Effector memory CD4-positive, alpha-beta T cell (primary cell): ENCODE measurements around the gene CD81.
A peak's percentile ranks its signal among the peaks of the same experiment; 100 is the strongest.

ENCODE experiments used
- DNase-seq, 3 donors: peaks; one replicate each; pipeline ENCODE4 v3.0.0-alpha.2; 2020
- H3K27ac ChIP-seq: 2 replicates; pipeline ENCODE4 v1.7.0; 2013; ENCODE audit warnings: mild to moderate bottlenecking, low read length, moderate library complexity; ENCODE audit not compliant: insufficient read depth, poor library complexity, severe bottlenecking
- H3K27me3 ChIP-seq: replicated peaks from 2 replicates; pipeline ENCODE4 v1.7.0; 2013; ENCODE audit warnings: mild to moderate bottlenecking, low read length; ENCODE audit not compliant: insufficient read depth, control insufficient read depth, poor library complexity, severe bottlenecking
- H3K36me3 ChIP-seq: 2 replicates; pipeline ENCODE4 v1.7.0; 2013; ENCODE audit warnings: mild to moderate bottlenecking, low read length, moderate library complexity; ENCODE audit not compliant: control insufficient read depth, insufficient read depth
- H3K4me1 ChIP-seq: 2 replicates; pipeline ENCODE4 v1.7.0; 2013; ENCODE audit warnings: low read length, mild to moderate bottlenecking; ENCODE audit not compliant: control insufficient read depth, insufficient read depth, poor library complexity, severe bottlenecking
- H3K4me3 ChIP-seq: 2 replicates; pipeline ENCODE4 v1.7.0; 2013; ENCODE audit warnings: low read length, low read depth, mild to moderate bottlenecking; ENCODE audit not compliant: insufficient read depth, poor library complexity, severe bottlenecking
- H3K9me3 ChIP-seq: 2 replicates; pipeline ENCODE4 v1.7.0; 2013; ENCODE audit warnings: mild to moderate bottlenecking, low read length, moderate library complexity; ENCODE audit not compliant: control insufficient read depth

CD81 gene

DNA sequence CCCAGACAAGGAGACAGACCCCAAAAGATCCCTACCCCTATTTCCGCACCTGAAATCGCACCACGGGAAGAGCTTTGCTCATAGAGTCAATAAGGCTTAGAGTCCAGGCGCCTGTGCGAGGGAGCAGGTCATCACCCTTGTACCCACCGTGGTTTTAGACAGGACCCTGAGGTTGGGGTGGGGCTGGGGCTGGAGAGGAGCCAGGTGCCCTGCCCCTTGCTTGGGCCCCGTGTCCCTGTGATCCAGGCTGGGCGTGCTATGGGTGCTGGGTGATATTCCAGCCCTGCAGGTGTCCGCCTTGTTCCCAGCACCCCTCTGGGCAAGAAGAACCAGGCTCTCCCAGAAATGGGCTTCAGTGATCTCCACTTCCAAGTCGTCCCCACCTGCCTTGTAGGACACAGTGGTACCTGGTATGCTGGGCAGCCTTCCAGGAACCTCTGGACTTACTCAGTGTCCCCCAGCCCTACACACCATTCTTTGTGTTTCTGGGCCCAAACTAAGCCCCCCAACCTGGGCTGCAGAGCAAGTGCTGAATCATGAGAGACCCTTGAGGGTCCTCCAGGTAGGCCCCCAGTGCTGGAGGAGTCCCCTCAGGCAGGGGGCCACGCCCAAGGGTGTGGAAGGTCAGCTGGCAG lies 4.5 kb downstream of the CD81 start:
- Histone ChIP-seq H3K4me1 (peaks cover 42% of the 10 kb centered on the region), H3K27me3 (no peaks in the 10 kb centered on the region), H3K4me3 (no peak overlapping the region), H3K9me3 (no peaks in the 10 kb centered on the region), H3K27ac (peak overlapping the region; percentile 18), H3K36me3 (no peaks in the 10 kb centered on the region)
- no peak for DNase-seq

DNA sequence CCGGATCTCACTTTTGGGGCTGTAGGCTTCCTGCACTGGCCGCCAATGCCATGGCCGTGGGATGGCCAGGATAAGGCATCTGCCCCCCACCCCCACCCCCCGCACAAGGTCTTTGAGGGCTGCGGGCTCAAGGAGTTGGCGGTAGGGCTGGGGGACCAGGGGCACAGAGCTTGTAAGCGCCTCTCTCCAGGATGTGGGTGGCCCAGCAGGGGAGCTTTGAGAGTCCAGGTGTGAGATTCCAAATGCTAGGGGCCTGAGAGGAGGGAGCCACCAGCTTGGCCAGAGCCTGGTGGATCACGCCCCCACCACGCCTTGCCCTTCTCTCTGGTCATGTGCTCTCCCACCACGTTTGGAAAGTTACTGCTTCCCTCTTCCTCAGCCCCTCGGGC lies 5.0 kb downstream of the CD81 start:
- no peaks in the 10 kb centered on the region for H3K36me3 ChIP-seq
- no peaks in the 10 kb centered on the region for H3K9me3 ChIP-seq
- H3K27ac ChIP-seq, result no peak overlapping the region
- DNase-seq, result no peak
- no peak overlapping the region for H3K4me3 ChIP-seq
- peaks cover 43% of the 10 kb centered on the region for H3K4me1 ChIP-seq
- H3K27me3 ChIP-seq, result no peaks in the 10 kb centered on the region

- Histone ChIP-seq H3K36me3 (no peaks in the 10 kb centered on the region), H3K27ac (no peak overlapping the region), H3K9me3 (no peaks in the 10 kb centered on the region), H3K4me1 (peaks cover 51% of the 10 kb centered on the region), H3K27me3 (no peaks in the 10 kb centered on the region), H3K4me3 (no peak overlapping the region)
- DNase-seq, result no peak
These were observed 6.1 kb downstream of the CD81 start for GRCh38 chr11:2382936-2383851.

- H3K4me1 ChIP-seq, result peaks cover 50% of the 10 kb centered on the region
- H3K4me3 ChIP-seq, result no peak overlapping the region
- no peaks in the 10 kb centered on the region for H3K27me3 ChIP-seq
- no peaks in the 10 kb centered on the region for H3K36me3 ChIP-seq
- no peak overlapping the region for H3K27ac ChIP-seq
- DNase-seq, result peak; percentile 33 to 60 (median 48)
- no peaks in the 10 kb centered on the region for H3K9me3 ChIP-seq
These were observed 7.0 kb downstream of the CD81 start for GRCh38 chr11:2383852-2384804.

DNA sequence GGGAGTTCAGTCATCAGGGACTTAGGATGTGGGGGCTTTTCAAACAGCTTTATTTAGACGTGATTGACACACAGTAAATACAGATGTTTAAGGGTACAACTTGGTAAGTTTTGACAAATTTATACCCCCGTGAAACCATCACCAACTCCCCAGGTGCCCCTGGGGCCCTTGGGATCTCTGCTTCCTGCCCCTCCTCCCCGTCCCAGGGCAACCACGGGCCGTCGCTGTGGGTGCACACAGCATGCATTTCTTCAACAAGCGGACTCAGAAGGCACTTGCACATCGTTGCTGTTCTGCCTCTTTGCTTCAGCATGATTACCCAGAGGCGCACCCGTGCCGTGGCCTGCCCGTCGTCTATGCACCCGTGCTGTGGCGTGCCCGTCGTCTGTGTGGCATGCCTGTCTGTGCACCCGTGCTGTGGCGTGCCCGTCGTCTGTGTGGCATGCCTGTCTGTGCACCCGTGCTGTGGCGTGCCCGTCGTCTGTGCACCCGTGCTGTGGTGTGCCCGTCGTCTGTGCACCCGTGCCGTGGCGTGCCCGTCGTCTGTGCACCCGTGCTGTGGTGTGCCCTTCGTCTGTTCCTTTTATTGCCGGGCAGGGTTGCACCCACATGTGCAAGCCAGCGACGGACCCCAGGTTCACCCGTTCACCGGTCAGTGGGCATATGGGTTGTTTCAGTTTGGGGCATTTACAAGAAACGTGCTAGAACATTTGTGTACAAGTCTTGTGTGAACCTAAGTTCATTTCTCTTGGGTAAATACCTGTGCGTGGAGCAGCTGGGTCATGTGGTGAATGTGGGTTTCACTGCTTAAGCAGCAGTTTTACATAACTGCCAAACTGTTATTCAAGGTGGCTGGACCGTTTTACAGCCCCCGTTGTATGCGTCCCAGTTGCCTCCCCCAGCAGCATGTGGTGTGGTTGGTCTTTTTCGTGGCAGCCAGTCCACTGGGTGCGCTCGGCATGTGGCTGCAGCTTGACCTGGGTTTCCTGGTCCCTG lies 8.3 kb downstream of the CD81 start:
- Histone ChIP-seq H3K4me1 (peaks cover 44% of the 10 kb centered on the region), H3K9me3 (no peaks in the 10 kb centered on the region), H3K4me3 (no peak overlapping the region), H3K36me3 (peaks cover 3% of the 10 kb centered on the region), H3K27me3 (no peaks in the 10 kb centered on the region), H3K27ac (no peak overlapping the region)
- no peak for DNase-seq

GRCh38 chr11:2386591-2386990 lies 9.5 kb downstream of the CD81 start:
- no peaks in the 10 kb centered on the region for H3K27me3 ChIP-seq
- peak overlapping the region; percentile 18 for H3K27ac ChIP-seq
- peaks cover 44% of the 10 kb centered on the region for H3K4me1 ChIP-seq
- peaks cover 11% of the 10 kb centered on the region for H3K36me3 ChIP-seq
- DNase-seq, result no peak
- no peaks in the 10 kb centered on the region for H3K9me3 ChIP-seq
- no peak overlapping the region for H3K4me3 ChIP-seq

DNA sequence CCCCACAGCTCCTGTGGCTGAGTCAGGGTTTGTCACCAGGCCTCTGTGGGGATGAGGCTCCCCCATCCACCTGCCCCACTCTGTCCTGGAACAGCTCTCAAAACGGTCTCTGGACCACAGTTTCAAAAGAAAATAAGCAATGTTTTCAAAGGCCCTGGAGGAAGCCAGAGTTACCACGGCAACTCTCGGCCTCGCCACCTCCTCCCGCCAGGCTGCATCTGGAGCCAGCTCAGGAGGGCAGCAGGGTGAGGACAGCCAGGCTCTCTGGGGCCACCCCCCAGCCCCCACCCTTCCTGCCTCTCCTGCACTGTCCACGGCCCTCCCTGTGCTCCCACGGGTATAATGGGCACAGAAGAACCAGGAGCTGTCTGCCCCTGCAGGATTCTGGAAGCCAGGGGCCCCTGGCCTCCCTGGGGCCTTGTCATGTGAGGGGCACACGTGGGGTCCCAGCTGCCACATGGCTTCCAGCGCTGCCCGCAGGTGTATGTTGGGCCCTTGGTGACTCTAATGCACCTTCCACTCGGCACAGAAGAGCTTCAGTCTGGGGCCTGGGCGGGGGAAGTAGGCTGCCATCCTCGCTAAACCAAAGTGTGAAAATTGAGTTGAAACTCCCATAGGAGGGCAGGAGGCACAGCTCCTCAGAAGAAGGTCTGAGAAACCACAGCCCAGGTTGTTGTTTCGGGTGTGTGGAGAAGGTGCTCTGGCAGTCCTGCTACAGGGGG lies 10.3 kb downstream of the CD81 start:
- no peaks in the 10 kb centered on the region for H3K9me3 ChIP-seq
- peaks cover 17% of the 10 kb centered on the region for H3K36me3 ChIP-seq
- peaks cover 44% of the 10 kb centered on the region for H3K4me1 ChIP-seq
- H3K4me3 ChIP-seq, result no peak overlapping the region
- DNase-seq, result no peak
- H3K27me3 ChIP-seq, result no peaks in the 10 kb centered on the region
- peak overlapping the region; percentile 18 for H3K27ac ChIP-seq

- Histone ChIP-seq H3K4me3 (no peak overlapping the region), H3K27ac (no peak overlapping the region), H3K4me1 (peaks cover 40% of the 10 kb centered on the region), H3K36me3 (peaks cover 30% of the 10 kb centered on the region), H3K27me3 (no peaks in the 10 kb centered on the region), H3K9me3 (no peaks in the 10 kb centered on the region)
- no peak for DNase-seq
These were observed 11.6 kb downstream of the CD81 start for GRCh38 chr11:2388431-2389376.
